Esophagus muscularis mucosa (tissue), 4 donors: ENCODE data around the gene LRMDA. TPM values are rescaled to one million over a fixed set of nuclear protein-coding genes. Genes with fewer than 3 reads are reported as not detected.

Experiments used
- DNase-seq: peaks from one replicate; pipeline ENCODE4 v3.0.0-alpha.2; 2017; ENCODE audit errors: extremely low spot score
- H3K27ac ChIP-seq, 4 donors: fragments of 200-600 bp; sonication (generic); replicated peaks in 1 of 4; 1 replicate in 3 of 4; 2 replicates in 1 of 4; pipeline ENCODE4 v1.5.1; 2016 to 2019; ENCODE audit warnings: mild to moderate bottlenecking in 1 of 4
- H3K27me3 ChIP-seq, 4 donors: fragments of 200-600 bp; sonication (generic); one replicate each; pipeline versions ENCODE4 v1.5.1 to v1.6.0; 2016 to 2019
- H3K36me3 ChIP-seq, 4 donors: fragments of 200-600 bp; sonication (generic); one replicate each; pipeline ENCODE4 v1.5.1; 2016 to 2019
- H3K4me1 ChIP-seq, 4 donors: fragments of 200-600 bp; sonication (generic); one replicate each; pipeline ENCODE4 v1.5.1; 2016 to 2019
- H3K4me3 ChIP-seq, 4 donors: fragments of 200-600 bp; sonication (generic); 1 replicate in 2 of 4; 2 replicates in 2 of 4; pipeline ENCODE4 v1.5.1; 2016 to 2019; ENCODE audit warnings: mild to moderate bottlenecking in 4 of 4, moderate library complexity in 1 of 4
- H3K9me3 ChIP-seq, 4 donors: fragments of 200-600 bp; sonication (generic); 1 replicate in 3 of 4; 2 replicates in 1 of 4; pipeline ENCODE4 v1.5.1; 2016 to 2019
- EP300 ChIP-seq: sonication (generic); formaldehyde crosslinking; IDR thresholded peaks from one replicate; pipeline ENCODE4 v1.6.1; 2017; ENCODE audit warnings: antibody characterized with exemption
- POLR2A ChIP-seq: fragments of 450-650 bp; IDR thresholded peaks from one replicate; pipeline ENCODE4 v1.6.1; 2017; ENCODE audit warnings: antibody characterized with exemption, moderate library complexity, mild to moderate bottlenecking, low read depth
- POLR2AphosphoS5 ChIP-seq, 2 donors: sonication (generic); formaldehyde crosslinking; IDR thresholded peaks; one replicate each; pipeline ENCODE4 v1.6.1; 2017; ENCODE audit warnings: antibody characterized with exemption in 2 of 2
- WGBS: methylation state at CpG from one replicate; pipeline ENCODE4 v1.1.5; 2018; 5-methylcytosine and 5-hydroxymethylcytosine counted together
- intact Hi-C: fragments of 100-400 bp; cut with DNase I; formaldehyde crosslinking; loops from one replicate; pipeline ENCODE4 v1.15.1; 2023
- total RNA-seq, 4 donors: library from RNA; depleted of rRNA; stranded (reverse); fragments of >200 nt; gene quantifications; one replicate each; pipeline versions ENCODE4 v1.1.0 to v1.2.1, GENCODE V29; 2016
- TF ChIP-seq, protein P1 (sequence below), 3 experiments: fragments of 200-600 bp in 2 of 3; fragments of 450-650 bp in 1 of 3; sonication (generic) in 2 of 3; IDR thresholded peaks; one replicate each; pipeline ENCODE4 v1.5.1; 2017 to 2019; ENCODE audit warnings: antibody characterized with exemption in 3 of 3, mild to moderate bottlenecking in 2 of 3, moderate library complexity in 1 of 3

LRMDA gene
- total RNA-seq, 4 donors from 2014 or later: 14.3 to 34.9 (median 26.5) TPM

DNA sequence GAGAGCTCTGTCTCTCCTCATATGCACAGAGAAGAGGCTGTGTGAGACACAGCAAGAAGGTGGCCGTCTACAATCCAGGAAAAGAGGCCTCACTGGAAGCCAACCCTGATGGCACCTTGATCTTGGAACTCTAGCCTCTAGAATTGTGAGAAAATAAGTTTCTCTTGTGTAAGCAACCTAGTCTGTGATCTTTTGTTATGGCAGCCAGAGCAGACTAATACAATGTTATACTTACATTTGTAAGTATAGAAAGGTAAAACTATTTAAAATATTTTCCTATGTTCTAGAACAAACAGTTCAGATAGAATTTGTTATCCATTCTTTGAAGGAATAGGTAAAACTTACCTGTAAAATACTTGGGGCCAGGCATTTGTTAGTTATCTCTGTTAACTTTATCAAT is 53.3 kb downstream of the LRMDA start:
- 100% methylated on average over 1 of the region's 1 CpG for WGBS
- Histone ChIP-seq H3K4me1 (no peaks in the 10 kb centered on the region), H3K9me3 (peaks cover 0 to 6% (median 3%) of the 10 kb centered on the region in 4 donors), H3K4me3 (no peak overlapping the region), H3K36me3 (no peaks in the 10 kb centered on the region), H3K27me3 (no peaks in the 10 kb centered on the region), H3K27ac (no peak overlapping the region)
- no peak for DNase-seq
- TF ChIP-seq, protein P1, sequence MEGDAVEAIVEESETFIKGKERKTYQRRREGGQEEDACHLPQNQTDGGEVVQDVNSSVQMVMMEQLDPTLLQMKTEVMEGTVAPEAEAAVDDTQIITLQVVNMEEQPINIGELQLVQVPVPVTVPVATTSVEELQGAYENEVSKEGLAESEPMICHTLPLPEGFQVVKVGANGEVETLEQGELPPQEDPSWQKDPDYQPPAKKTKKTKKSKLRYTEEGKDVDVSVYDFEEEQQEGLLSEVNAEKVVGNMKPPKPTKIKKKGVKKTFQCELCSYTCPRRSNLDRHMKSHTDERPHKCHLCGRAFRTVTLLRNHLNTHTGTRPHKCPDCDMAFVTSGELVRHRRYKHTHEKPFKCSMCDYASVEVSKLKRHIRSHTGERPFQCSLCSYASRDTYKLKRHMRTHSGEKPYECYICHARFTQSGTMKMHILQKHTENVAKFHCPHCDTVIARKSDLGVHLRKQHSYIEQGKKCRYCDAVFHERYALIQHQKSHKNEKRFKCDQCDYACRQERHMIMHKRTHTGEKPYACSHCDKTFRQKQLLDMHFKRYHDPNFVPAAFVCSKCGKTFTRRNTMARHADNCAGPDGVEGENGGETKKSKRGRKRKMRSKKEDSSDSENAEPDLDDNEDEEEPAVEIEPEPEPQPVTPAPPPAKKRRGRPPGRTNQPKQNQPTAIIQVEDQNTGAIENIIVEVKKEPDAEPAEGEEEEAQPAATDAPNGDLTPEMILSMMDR (IDR thresholded peaks at IDR 0.05): no peak
- no peak for TF ChIP-seq POLR2AphosphoS5 (IDR thresholded peaks at IDR 0.05)
- TF ChIP-seq POLR2A: no peak
- intact Hi-C loops: no loop called here

DNA sequence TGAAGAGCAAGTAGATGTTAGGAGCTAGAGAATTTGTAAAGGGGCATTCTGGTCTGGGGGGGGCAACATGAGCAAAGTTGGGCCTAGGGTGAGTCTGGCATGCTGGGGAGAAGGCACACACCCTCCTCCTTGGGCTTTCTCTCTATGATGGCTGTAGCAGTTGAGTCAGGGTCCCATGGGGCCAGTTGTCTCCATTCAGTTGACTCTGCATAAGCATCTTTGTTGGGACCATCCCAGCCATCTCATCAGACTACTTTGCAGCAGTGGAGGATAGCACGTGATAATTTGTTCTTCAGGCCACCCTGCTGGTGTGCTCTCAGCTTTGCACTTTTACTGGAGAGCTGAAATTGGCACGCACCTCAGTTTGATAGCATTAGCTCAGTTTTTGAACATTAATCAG is 55.2 kb downstream of the LRMDA start:
- 87% methylated on average over 1 of the region's 2 CpGs for WGBS
- H3K27me3 ChIP-seq: no peaks in the 10 kb centered on the region
- no peak overlapping the region for H3K4me3 ChIP-seq
- H3K4me1 ChIP-seq: no peaks in the 10 kb centered on the region
- DNase-seq: no peak
- H3K36me3 ChIP-seq: no peaks in the 10 kb centered on the region
- intact Hi-C loops: no loop called here
- H3K27ac ChIP-seq: no peak overlapping the region
- no peak for TF ChIP-seq POLR2AphosphoS5 (IDR thresholded peaks at IDR 0.05)
- TF ChIP-seq EP300: no peak
- no peak for TF ChIP-seq POLR2A
- TF ChIP-seq, protein P1 (IDR thresholded peaks at IDR 0.05): no peak
- H3K9me3 ChIP-seq: peaks cover 0 to 6% (median 3%) of the 10 kb centered on the region in 4 donors

DNA sequence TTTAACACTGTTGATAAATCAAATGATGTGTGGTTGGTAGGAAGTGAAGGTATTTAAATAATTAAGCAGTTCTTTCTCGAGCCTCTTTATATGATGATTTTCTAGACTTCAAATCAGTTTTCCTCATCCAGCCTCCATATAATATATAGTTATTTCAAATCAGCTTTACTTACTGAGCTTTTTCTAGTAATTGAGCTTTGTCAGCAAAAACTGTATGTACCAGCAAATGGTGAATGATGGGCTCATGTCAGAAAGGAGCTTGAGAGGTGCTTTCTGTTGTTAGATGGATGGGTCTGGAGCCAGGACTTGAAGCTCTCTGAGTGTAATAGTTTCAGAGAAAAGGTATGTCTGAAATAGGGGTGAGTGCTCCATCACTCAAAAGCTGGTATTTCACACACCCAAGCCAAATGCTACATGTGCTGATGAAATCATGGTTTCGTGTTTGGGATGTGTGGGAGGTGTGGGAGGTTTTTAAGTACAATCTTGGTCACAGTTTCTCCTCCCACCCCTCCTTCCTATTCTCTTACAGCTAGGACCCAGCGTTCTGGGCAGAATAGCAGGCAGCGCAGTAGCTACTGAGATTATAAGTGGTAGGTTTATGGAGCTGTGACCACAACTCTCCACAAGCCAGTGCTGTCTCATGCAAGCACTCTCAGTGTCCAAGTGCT is 55.8 kb downstream of the LRMDA start:
- H3K36me3 ChIP-seq: no peaks in the 10 kb centered on the region
- H3K4me1 ChIP-seq: no peaks in the 10 kb centered on the region
- WGBS: 75% methylated on average over 3 of the region's 4 CpGs
- DNase-seq: no peak
- TF ChIP-seq POLR2A: no peak
- TF ChIP-seq, protein P1 (IDR thresholded peaks at IDR 0.05): no peak
- no peak for TF ChIP-seq EP300
- TF ChIP-seq POLR2AphosphoS5 (IDR thresholded peaks at IDR 0.05): no peak
- H3K9me3 ChIP-seq: peaks cover 0 to 6% (median 3%) of the 10 kb centered on the region in 4 donors
- H3K4me3 ChIP-seq: no peak overlapping the region
- H3K27me3 ChIP-seq: no peaks in the 10 kb centered on the region
- intact Hi-C loops: no loop called here
- H3K27ac ChIP-seq: no peak overlapping the region

DNA sequence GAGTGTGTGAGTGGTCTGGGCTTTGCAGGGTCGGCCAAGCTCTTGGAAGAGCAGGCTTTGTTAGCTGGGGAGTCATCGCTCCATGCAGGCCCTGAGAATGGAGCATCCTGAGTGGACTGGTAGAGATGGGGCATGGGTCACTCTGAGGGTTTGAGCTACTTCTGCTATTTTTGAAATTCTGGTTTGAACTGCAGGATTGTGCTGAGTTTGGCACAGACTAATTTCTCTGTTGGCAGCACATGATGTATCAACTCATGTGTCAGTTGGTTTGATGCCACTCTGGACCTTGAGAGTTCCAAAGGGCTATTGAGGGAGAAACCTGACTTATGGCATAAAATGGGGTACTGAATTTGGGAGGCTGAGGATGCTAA is 56.3 kb downstream of the LRMDA start:
- Histone ChIP-seq H3K9me3 (peaks cover 0 to 6% (median 3%) of the 10 kb centered on the region in 4 donors), H3K4me1 (no peaks in the 10 kb centered on the region), H3K4me3 (no peak overlapping the region), H3K27me3 (no peaks in the 10 kb centered on the region), H3K27ac (no peak overlapping the region), H3K36me3 (no peaks in the 10 kb centered on the region)
- no peak for DNase-seq
- TF ChIP-seq, protein P1 (IDR thresholded peaks at IDR 0.05): no peak
- TF ChIP-seq POLR2A (no peak), POLR2AphosphoS5 (IDR thresholded peaks at IDR 0.05) (no peak), EP300 (no peak)
- intact Hi-C loops: no loop called here
- whole genome bisulfite sequencing: no CpG with 5 or more reads among the region's 2 CpGs
